ENCODE results near the gene B3GALNT1.

- TF ChIP-seq CTCF (IDR thresholded peaks at IDR 0.05) (no peak), POLR2A (IDR thresholded peaks at IDR 0.05) (no peak)
Observed at GRCh38 chr3:161049683-161050248, 55.4 kb downstream of the B3GALNT1 start.

All from thyroid gland (tissue), 4 donors.